ENCODE measurements around the gene PIP4K2B. TPM values are rescaled to one million over a fixed set of nuclear protein-coding genes. Genes with fewer than 3 reads are reported as not detected.

PIP4K2B gene
- 53.4 and 55.6 TPM in 2 replicates for total RNA-seq

DNA sequence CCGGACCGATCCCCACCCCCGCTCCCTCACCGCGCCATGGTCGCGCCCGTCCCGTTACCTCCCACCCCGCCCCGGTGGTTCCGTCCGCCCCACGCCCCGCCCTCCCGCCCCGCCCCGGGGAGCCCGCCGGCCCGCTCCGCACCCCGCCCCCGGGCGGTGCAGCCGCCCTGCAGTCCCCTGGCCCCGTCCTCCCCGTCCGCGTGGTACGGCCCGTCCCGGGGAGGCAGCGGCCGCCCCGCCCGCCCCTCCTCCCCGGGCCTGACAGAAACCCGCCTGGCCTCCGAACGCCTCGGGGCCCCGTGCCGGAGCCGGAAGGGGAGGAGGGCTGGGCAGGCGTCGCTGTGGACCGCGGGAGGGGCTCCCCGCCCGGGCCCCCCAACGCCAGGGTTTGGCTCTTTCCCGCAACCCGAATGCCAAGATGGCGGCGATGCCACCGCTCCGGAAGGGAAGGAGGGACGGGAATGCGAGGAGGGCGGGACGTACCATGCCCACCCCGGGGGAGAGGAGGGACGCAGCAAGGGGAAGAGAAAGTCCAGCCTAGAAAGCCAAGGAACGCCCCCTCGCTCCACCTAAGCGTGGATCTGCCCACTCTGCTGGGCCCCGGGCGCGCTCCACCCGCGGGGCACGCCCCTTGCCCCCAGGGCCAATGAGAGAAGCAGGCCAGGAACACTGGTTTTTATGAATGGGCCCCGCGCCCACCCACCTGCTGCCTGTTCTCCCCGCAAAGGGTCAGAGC lies at the start of gene PIP4K2B:
Gene PIP4K2B, minus strand, starts transcription at position 56 of the 736 bp plus-strand sequence. CDS start 132 bp downstream, outside the sequence.

DNA sequence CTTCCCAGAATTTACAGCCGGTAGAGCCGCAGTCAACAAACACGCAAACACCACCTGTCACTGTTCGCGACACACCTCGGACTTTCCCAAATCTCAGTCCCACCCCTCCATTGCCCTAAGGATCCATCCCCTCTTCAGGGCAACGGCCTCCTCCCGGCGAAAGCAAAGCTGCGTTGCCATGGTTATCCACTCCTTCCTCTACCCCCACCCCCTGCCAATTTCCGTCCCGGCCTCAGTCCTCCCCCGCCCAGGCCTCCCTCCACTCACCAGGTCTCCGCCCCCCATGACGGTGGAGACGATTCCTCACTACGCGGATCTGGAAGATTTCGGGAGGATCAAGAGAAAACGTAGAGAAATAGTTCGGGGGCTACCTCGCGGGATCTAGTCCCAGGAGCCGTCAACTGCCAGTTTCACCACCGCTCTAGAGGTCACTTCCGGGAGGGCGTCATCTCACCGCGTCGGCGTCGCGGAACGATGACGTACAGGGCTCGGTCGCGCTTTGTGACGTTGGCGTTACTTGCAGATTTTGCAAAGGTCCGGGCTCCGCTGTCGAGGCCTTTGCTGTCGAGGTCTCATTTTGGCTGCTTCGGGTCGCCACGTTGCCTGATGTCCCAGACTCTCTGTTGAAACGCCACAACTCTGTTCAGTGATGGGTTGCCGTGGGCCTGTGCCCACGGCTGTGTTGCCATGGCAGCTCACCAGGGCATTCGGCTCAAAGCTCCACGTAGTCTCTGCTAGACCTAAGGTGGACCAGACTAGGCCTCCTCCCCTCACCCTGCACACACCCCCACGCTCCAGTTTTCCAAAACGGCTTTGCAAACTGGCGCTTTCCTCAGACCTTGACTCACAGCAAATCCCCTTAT lies 25.8 kb upstream of the PIP4K2B start, which contains the start of gene CWC25:
Gene CWC25, minus strand, starts transcription at position 423 of the 863 bp plus-strand sequence. Its CDS starts 138 bp downstream, at position 285.

DNA sequence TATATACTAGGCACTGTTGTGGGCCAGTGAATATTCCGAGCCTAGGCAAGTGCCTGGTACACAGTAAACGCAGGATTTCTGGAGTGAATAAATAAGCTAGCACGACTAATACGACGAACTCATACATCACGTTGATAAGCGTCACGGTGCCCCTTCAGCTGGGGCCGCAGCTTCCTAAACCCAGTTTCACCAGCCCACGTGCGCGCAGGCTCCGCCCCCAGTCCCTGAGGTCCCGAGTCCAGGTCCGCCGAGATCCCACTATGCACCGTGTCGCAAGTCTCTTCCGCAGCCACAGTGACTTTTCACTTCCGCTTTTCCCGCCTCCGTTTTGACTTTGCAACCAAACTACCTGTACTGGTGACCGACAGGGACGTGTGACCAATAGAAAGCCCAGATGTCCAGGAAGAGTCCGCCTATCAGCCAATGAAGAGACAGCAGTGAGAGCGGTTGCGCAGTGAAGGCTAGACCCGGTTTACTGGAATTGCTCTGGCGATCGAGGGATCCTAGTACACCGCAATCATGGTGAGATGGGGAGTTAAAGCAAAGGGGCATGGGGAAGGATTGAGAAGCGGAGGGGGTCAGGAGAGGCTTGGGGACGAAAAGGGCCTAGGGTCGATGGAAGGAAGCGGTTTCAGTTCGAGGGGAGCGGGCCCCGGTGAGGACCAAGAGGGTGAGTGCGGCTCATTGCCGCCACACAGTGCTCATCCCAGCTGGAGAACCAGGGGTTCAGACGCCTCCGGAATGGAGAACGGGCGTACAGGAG lies 46.9 kb downstream of the PIP4K2B start, which contains the start of gene PSMB3:
Gene PSMB3, plus strand, starts transcription at position 434 of the 763 bp plus-strand sequence. Its CDS starts 86 bp downstream, at position 520.

DNA sequence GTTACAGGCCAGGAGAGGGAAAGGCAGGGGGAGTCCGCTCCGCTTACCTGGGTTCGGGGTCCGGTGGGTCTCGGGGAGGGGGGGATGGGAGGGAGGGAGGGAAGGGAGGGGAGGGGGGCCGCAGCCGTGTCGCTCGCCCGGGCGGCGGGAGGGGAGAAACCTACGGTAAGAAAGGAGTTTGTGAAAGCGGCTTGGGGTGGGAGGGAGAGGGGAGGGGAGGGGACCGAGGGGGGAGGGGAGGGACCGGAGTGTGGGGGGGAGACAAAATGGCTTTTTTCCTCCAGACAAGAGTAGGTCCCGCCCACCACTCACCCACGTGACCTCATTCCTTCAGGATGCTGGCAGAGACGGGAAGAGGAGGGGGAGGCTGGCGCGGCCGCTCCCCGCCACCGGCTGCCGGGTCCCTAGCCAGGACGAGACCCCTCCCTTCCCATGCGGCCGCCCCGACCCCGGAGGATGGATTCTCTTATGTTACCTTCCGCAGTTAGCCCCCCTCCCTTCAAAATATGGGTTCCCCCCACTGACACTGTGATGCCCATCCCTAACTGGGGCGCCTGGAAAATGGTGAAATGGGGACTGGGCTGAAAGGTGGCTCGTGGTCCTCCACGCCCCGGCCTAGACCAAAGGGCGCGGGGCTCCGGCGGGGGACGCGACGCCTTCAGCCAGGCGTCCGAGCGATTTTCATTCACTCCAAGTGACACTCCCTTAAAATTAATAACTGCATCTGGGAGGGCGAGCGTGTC lies 51.0 kb downstream of the PIP4K2B start, which contains the start of gene PCGF2:
Gene PCGF2, minus strand, starts transcription at position 188 of the 743 bp plus-strand sequence. CDS start 7,934 bp downstream, outside the sequence.

DNA sequence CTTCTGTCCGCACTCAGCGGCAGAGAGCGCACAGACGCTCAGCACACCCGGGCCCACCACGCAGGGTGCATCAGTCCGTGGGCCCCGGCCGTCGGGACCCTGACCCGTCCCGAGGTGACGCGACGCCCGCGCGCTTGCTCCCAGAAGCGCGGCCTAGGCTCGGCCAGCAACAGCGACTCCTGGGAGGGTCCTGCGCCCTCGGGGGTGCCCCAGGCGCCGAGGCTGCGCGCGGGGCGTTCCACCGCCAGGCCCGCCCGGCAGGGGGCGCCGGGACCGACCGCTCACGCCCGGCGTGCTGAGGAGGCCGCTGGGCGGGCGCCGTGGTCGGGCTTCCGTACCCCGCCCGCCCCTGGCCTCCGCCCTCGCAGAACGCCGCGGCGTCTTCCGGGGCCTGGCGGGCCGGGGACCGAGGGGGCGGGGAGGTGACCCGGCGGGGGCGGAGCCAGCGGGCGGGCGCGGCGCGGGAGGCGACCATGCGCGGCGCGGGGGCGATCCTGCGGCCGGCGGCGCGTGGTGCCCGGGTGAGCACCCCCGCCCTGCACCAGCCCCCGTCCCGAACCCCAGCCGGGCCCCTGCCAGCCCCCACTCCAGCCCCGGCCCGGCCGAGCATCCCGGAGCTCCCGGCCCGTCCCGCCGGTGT lies 69.3 kb downstream of the PIP4K2B start, which contains the start of gene CISD3:
Gene CISD3, plus strand, starts transcription at position 456 of the 640 bp plus-strand sequence. Its CDS starts 18 bp downstream, at position 474.

Other genes with a start within 250 kb of the PIP4K2B start
- gene SRCIN1, start 193.6 kb downstream of the PIP4K2B start, total RNA-seq = not detected in 2 replicates
- 5.0 and 8.1 TPM in 2 replicates for gene EPOP, start 124.6 kb downstream of the PIP4K2B start, total RNA-seq
- gene MLLT6, start 94.3 kb downstream of the PIP4K2B start, total RNA-seq = 13.3 and 17.1 TPM in 2 replicates
- gene CISD3, start 69.2 kb downstream of the PIP4K2B start, total RNA-seq = 5.8 and 19.0 TPM in 2 replicates
- 2.9 and 4.7 TPM in 2 replicates for gene PCGF2, start 51.2 kb downstream of the PIP4K2B start, total RNA-seq
- gene PSMB3, start 46.8 kb downstream of the PIP4K2B start, total RNA-seq = 158 and 179 TPM in 2 replicates
- 5.2 and 13.5 TPM in 2 replicates for gene CWC25, start 25.8 kb upstream of the PIP4K2B start, total RNA-seq
- 1,484 and 1,693 TPM in 2 replicates for gene RPL23, start 54.2 kb upstream of the PIP4K2B start, total RNA-seq
- gene LASP1, start 70.5 kb upstream of the PIP4K2B start, total RNA-seq = 327 and 332 TPM in 2 replicates
- not detected in 2 replicates for gene FBXO47, start 167.8 kb upstream of the PIP4K2B start, total RNA-seq